HG02943 (cell line): ENCODE results near the gene SLC25A1.

Experiments used
- ATAC-seq: cut with Tn5 transposase; IDR thresholded peaks from one replicate; pipeline ENCODE4 v1.9.1; 2021; ENCODE audit warnings: mild to moderate bottlenecking, low read depth, moderate library complexity; ENCODE audit not compliant: unreplicated experiment

SLC25A1 gene

DNA sequence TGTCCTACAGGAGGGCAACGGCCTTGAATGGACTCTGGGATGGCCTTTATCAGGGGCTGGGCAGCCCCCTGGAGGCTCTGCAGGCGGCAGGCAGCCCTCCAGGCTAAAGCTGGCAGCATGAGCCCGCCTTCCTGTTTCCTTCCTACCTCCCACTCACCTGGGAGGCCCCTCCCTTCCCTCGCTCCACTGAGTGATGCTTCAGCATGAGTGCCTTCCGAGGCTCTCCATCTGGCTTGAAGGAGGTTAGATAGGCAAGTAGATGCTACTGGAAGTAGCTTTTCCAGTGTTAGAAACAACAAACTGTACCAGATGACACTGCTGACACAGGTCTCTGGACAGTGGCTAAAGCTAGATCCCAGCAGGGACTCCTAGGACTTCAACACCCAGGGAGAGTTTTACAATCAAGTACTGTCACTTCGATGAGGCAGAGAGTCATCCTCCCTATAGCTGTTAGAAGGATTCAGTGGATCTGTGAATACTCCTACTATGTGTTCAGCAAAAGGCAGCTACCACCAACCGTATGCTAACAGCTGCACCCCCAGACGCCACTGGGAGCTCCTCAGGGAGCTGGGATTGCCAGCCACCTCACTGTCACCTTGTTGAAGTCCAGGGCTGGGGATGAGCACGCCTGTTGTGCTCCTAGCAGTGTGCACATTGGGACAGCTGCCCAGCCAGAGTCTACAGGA is 4.1 kb upstream of the SLC25A1 start:
- no peak for ATAC-seq

DNA sequence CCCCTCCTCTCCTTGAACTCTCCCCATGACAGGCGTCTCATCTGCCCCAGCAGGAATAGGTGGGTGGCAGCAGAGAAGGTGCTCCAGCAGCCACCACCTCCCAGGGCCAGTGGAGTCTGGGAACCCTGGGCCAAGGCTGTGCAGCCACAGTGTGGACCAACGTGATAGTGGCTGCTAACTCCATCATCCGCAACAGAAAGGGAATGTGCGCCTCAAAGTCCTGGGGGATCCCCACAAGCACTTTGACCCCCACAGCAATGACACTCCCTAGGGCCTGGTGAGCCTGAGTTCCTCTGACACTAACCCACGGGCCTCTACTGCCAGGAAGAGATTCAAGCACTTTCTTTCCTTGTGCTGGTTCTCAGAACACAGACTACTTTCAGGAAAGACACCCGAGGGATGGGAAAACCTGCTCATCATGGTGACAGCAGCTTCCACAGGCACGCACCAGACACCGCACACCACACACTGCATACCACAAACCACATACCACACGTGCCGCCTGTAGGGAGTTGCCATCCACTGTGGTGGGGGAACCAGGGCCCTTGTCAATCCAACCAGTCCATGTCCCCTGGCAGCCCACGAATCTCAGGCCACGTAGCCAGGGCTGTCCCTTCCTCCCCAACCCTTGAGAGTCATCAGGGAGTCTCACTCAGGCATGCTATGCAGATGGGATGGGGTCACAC is 3.4 kb upstream of the SLC25A1 start:
- no peak for ATAC-seq

DNA sequence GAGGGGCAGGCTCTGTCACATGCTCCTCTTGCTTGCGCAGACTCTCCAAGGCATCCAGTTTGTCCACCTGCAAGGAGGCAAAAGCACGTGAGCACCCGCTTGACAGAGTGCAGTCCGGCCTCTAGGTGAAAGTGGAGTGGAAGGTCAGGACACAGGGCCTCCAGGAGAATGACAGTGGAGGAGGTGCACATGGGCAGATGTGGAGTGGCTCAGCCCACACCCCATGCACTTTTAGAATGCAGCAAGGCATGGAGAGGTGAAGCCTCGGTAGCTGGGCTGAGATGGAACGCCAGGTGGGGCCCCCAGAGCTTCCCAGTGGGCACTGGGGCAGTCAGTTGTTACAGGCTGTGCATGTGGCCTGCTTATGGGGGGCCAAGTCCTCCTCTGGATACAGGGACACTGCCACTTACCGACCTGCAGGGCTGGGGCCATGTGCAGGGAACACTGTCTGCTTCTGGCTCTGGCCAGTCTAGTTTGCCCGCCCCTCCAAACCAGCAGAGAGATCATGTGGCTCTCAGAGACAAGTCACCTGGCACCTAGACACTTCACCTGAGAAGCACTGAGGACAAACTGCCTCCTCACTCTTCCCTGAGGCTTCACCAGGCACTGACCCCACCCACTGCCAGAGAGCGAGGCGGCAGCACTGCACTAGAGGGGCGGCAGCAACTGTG is 2.3 kb upstream of the SLC25A1 start:
- ATAC-seq = no peak

DNA sequence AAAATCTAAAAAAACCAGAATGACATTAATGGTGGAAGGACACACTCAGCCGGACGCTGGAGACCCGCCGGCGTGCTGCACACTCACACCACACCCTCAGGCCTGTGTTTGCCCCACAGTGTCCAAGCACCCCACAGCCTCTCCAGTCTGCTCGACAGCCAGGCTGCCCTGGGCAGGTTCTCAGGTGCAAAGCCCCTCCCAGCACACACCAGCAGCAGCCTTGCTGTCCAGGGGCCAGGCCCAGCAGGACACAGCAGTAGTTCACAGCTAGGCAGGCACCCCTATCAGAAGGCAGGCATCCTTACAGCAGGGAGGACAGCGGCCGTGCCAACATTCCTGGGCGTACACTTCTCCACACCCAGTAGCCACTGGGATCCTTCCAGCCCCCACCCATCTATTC is 1.7 kb upstream of the SLC25A1 start:
- no peak for ATAC-seq

DNA sequence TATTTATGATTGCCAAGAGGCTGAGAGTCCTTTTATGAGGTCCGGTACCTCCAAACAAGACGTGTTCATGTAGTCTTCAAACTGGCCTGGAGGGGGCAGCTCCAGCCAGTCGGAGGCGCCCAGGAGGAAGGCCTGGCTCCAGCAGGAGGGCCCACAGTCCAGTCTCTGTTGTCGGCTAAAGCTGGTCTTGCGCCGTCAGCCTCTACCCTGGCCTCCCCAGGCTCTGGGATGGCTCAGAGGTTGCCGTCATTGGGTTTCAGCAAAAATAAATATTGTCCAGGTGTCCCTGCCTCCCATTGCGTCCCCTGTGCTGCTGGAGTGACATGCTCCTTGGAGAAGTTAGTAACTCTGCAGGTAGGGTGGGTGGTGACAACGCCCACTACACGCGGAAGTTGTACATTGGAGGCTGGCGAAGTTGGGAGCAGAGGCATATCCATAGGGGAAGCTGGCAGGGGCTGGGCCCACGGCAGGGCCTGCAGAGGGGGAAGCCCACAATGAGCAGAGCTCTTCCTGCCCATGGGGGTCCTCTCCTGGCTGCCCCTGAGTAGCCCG is 1.0 kb upstream of the SLC25A1 start:
- peak; percentile 50 for ATAC-seq

DNA sequence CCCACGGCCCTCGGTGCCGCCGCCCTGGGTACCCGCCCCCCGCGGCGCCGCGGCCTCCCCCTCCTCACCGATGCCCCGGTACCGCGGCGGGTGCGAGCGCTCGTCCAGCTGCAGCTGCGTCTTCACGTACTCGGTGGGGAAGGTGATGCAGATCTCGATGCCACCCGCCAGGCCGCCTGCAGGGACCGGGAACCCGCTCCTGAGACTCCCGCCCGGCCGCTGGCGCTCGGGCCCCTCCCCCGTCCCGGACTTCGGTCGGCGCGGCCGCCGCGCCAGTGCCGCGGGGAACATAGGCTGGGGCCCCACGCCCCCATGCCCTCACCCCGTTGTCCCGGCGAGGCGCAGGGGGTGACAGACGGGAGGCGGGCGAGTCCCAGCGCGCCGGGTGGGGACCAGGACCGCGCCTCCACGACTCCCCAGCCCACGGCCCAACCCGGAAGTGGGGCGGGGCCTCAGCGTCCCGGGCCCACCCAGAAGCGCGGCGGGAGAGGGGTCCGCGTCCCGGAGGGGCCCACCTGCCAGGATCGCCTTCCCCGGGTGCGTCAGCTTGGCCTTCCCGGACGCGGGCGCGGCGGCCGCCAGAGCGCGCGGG is 375 bp downstream of the SLC25A1 start:
- ATAC-seq = peak; percentile 23

DNA sequence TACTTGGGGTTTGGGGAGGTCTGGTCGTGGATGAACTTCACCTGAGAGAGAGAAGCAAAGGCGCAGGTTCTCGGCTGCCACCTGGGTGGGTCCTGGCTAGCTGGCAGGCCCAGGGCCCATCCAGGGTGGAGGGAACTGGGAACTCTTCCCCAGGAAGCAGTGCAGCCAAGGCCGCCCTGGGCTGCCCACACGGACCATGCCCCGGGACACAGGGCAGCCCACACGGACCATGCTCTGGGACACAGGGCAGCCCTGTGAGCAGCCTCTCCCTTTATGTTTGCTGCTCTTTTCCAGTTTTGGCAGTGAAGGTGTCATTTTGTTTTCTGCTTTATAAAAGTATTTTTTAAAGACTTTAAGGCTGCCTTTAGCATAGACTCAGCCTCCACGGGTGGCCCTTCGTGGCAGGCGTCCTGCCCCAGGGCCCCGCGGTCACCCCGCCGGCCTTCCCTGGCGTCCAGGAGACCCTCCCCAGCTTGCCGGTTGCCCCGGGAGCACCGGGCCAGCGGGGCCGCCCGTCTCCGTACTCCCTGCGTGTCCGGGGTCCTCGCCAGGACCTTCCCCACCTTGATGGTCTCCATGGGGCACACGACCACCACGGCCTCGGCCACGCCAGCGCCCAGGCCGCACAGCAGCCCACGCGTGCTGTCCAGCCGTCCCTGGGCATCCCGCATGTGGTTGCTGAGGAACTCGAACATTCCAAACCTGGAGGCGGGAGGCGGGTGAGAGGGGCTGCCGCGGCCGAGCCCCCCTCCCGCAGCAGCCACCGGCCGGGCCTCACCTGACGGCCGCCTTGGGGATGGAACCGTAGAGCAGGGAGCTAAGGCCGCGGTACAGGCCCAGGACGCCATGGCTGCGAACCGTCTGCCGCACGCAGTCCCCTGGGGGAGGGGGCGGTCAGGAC is 1.1 kb downstream of the SLC25A1 start:
- ATAC-seq = no peak

DNA sequence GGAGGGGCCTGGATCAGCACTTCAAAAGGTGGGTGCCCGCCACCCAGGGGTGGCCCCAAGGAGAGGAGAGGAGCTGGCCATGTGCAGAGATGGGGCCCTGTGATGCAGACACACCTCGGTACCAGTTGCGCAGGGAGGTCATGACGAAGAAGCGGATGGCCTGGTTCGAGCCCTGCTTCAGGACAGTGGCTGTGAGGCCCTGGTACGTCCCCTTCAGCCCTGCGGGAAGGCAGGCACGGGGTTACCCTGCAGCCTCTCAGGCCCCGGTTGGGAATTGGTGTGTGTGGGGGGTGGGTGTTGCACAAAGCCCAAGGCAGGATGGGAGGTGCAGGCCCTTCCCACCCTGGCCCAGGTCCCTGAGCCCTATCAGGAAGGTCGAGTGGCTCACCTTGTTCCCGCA is 1.8 kb downstream of the SLC25A1 start:
- no peak for ATAC-seq

DNA sequence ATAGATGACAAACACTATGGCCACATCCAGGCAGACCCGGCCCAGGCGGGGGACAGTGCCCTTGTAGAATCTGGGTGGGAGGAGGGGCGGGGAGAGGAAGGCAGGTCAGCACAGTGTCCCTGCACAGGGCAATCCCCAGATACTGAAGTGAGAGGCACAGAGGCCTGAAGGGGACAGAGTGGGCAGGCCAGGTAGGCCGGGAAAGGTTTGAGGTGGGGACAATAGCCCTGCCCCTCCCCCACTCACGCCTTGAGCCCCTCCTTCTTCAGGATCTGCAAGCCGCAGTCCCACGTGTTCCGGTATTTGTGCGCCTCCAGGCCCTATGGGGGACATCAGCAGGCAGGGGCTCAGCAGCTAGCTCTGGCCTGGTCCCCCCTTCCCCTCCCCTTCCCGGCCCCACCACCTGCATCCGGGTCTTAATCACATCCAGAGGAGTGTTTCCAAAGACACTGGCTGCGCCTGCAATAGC is 2.3 kb downstream of the SLC25A1 start:
- no peak for ATAC-seq

DNA sequence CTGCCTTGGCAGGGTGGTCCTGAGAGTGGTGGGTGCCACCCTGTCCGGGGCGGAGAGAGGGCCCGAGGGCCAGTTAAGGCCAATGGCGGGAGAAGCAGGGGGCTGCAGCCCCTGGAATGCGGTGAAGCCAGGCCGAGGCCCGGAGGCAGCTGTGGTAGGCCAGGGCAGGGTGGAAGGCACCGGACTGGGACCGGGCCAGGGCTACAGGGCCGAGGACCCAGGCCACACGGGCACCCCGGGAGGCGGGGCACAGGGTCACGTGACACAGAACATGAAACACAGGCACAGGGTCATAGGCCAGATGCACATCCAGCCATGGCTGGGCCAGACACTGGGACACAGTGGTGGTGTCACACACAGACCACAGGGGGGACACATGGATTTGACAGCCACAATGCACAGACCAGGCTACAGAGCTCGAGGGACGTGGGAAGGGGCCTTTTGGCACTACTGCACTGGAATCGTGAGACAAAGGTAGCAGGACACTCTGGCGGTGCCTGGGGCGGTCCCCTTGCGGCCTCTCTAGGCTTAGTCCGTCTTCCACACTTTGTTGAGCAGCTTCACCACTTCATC is 2.8 kb downstream of the SLC25A1 start:
- no peak for ATAC-seq

DNA sequence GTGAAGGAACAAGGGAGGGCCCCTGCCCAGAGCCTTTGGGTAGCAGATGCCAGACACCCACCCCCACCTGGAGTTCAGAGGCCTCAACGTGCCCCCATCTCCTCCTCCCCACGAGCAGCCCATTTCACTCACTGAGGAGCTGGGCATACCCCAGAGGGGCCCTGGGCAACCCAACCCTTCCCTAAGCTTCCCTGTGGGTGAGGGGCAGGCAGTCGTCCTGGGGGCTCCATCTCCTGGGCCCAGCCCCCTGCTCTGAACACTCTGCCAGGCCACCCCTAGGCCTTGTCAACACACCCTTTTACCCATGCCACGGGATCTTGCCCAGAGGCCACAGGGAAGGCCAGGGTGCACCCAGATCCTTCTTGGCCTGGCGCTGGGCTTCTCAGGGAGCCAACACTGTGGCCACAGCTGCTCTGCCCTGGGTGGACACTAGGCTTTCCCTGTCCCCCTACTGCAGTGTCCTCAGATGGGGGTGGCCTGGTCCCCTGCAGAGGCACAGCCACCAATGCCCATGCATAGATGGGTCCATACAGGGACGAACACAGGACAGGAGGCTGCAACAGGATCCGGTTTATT is 3.4 kb downstream of the SLC25A1 start:
- ATAC-seq = no peak

DNA sequence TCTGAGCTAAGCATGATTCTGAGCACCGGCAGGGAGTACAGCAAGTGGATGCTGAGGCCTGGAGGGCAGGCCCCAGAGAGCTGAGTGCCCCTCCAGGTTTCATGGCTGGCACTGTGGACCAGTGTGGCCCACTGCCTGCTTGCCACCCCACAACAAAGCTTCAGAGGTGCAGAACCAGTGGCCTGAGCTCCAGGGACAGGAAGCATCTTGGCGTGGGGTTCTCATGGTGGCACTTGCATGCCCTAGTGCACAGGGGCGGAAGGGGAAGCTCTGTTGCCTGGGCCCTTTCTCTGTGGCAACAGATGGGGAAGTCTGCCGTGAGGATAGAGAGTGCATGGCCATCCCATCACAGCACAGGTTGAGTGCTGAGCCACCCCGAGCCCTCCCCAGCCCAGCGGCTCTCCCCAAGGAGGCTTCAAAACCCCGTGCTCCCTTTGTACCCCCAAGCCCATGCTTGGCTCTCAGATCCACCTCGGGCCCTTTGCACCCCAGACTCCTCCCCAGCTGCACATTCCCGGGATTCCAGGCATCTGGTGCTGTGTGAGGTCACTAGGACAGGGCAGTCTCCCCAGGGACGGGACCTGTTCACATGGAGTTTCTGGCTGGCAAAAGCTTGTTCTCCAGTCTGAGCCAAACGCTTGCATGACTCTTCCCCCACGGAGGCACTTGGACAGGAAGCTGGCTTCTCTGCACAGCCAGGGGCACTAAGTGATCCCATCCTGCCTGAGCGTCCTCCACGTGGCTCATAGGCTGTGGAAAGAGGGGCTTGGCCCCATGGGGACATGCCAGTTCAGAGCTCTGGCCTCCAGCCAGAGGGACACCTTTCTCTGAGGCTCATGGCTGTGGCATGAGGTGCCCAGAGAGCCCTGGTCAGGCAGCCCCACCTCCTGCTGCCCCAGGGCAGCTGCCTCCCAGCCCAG is 4.2 kb downstream of the SLC25A1 start:
- no peak for ATAC-seq

DNA sequence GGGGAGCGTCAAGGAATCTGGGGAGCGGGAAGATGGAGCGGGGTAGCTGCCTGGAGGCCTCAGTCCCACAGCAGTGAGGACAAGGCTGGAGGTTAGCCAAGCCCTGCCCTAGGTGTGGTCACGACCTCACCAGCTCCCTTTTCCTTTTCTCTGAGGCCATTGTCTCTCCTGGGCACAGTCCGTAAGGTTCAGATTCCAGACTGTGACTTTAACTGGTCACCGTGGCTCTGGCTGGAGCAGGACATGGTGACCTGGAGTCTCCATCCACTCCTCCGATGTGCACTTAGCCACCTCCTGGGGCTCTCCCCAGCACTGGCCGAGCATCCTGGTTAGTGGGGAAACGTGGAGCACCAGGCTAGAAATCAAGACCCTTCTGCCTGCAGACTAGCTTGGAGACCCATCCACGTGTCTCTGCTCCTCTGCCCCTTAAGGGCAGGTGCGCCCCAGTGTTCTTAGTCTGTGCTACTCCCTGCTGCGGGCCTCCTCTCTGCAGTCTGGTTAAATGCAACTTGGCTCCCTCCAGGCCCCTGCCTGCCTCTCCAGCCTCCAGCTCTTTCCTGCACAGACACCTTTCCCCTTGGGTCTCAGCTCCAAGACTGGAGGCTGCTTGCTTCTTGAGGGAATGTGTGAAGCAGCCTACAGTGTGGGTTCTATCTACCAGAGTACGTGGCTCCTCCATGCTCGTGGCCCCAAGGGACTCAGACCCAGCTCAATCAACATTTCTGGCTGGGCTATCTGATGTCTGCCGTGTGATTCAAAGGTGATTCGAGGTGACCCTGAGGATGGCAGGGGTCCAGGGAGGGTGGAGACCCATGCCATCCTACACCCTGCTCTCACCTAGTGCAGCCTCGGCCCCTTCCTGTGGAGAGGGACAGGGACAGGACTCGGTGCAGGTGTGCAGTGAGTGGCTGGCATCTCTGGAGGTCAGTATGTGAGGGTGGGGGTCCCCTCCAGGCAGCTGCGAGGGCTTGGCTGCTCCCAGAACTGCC is 5.2 kb downstream of the SLC25A1 start:
- ATAC-seq = no peak

DNA sequence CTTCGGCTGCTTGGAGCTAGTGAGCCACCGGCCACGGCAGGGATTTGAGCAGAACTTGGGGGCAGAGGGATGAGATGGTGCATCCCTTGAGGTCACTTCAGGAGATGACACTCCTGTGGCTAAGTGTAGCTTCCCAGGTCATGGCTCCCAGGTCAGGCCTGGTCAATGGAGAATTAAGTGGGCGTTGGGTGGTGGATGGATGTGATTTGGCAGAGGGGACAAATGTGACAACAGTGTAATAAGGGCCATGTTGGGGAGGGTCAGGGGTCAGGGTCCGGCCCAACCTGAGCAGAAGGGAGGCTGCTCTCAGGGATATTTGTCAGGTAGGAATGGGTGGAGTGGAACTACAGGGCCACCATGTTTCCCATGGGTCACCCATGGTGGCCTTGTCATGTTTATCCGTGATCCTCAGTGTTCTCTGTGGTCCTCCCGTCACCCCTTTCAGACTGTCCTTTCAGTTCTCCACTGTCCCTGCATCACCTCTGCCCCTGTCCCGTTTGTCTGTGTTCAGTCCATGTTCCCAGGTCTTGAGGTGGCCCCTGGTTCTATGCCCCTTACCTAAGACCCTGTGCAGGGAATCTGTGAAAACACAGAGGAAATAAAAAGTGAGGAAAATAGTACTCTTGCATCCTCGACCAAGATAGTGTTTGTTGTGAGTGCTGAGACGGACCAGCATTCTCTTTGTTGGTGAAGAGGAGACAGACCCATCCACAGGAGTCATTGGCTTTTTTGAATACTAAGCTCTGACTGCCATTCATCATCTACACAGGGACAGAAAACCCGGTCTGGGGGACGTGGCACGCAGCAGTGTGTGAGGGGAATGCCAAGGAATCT is 6.1 kb downstream of the SLC25A1 start:
- ATAC-seq = no peak

DNA sequence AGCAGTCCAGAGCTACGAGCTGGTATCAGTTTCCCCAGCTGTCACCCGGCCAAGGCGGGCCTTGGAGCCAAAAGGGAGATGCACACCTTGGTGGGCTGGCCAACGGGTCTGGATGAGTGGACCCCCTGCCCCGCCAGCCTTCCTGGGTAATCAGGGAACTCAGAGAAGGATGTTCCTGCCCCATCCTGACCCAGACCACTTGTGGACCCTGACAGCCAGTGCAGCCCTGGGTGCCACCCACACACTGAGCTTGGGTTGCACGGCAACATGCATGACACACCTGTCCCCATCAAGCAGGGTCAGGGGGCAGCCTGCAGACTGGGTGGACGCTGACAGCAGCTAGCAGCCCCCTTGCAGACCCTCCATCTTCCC is 8.6 kb downstream of the SLC25A1 start:
- ATAC-seq = no peak
